HS-27A (cell line): ENCODE measurements around the gene HPCAL1.
A peak's percentile ranks its signal among the peaks of the same experiment; 100 is the strongest.

Experiments used
- DNase-seq: peaks from one replicate; pipeline ENCODE4 v3.0.0-alpha.2; 2012; ENCODE audit warnings: low read depth, missing footprints

HPCAL1 gene

GRCh38 chr2:10390369-10390801 lies 87.7 kb downstream of the HPCAL1 start:
- DNase-seq = no peak

GRCh38 chr2:10392100-10392499 lies 89.4 kb downstream of the HPCAL1 start:
- no peak for DNase-seq

- DNase-seq = no peak
Observed at GRCh38 chr2:10392548-10392947, 89.8 kb downstream of the HPCAL1 start.

- no peak for DNase-seq
Observed at GRCh38 chr2:10392951-10393639, 90.4 kb downstream of the HPCAL1 start.

- no peak for DNase-seq
Observed at GRCh38 chr2:10393640-10393982, 90.9 kb downstream of the HPCAL1 start.

GRCh38 chr2:10395893-10396292 lies 93.2 kb downstream of the HPCAL1 start:
- no peak for DNase-seq

- DNase-seq = no peak
Observed at GRCh38 chr2:10396464-10396863, 93.8 kb downstream of the HPCAL1 start.

GRCh38 chr2:10397297-10397875 lies 94.7 kb downstream of the HPCAL1 start:
- DNase-seq = no peak

- no peak for DNase-seq
Observed at GRCh38 chr2:10397878-10398277, 95.2 kb downstream of the HPCAL1 start.

- DNase-seq = no peak
Observed at GRCh38 chr2:10398496-10398895, 95.8 kb downstream of the HPCAL1 start.

- no peak for DNase-seq
Observed at GRCh38 chr2:10399358-10399757, 96.7 kb downstream of the HPCAL1 start.

GRCh38 chr2:10400002-10400401 lies 97.3 kb downstream of the HPCAL1 start:
- no peak for DNase-seq

GRCh38 chr2:10400568-10400977 lies 97.9 kb downstream of the HPCAL1 start:
- no peak for DNase-seq

GRCh38 chr2:10400978-10401951 lies 98.6 kb downstream of the HPCAL1 start:
- DNase-seq = no peak

GRCh38 chr2:10402062-10402585 lies 99.4 kb downstream of the HPCAL1 start:
- DNase-seq = no peak

GRCh38 chr2:10402653-10403215 lies 100.0 kb downstream of the HPCAL1 start:
- DNase-seq = no peak

- no peak for DNase-seq
Observed at GRCh38 chr2:10404324-10405143, 101.8 kb downstream of the HPCAL1 start.

- DNase-seq = peak; percentile 100
Observed at GRCh38 chr2:10405448-10405847, 102.7 kb downstream of the HPCAL1 start.

- no peak for DNase-seq
Observed at GRCh38 chr2:10406016-10406415, 103.3 kb downstream of the HPCAL1 start.

GRCh38 chr2:10406491-10407188 lies 103.9 kb downstream of the HPCAL1 start:
- DNase-seq = no peak

GRCh38 chr2:10407432-10407831 lies 104.7 kb downstream of the HPCAL1 start:
- no peak for DNase-seq
